ENCODE results near the gene OLFML2B.

Gene OLFML2B

DNA sequence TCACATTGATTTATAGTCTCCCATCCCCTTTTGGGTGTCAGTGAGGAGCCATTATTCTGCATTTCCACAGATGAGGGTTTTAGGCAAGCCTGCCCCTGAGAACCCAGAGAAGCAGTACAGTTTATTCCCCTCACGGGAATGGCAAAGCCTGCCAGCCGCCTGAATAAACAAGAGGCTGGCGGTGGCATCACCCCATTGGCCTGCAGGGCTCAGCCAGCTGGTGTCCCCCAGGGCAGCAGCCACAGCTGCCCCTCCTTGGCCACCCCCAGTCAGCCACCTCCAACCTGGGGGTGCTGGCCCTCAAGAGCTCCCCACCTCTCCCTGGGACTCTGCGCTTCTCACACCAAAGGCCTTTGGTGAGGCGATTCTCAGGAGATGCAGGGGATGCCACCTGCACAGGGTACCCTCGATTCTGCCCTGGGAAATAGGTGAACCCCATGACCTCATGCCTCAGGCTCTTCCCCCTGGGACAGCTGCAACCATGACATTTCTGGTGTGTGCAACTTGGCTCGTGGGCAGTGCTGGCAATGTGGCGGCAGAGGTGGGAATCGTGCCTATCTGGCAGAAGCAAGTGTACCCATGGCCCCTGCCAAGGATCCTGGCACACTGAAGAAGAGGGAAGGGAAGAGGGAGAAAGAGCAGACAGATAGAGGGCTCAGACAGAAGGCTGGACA lies 14.0 kb downstream of the OLFML2B start:
- ATAC-seq (ENCODE audit: low read depth) (no peak), DNase-seq (ENCODE audit: low spot score in 2 of 2) (no peak)
- Mint-ChIP-seq H3K4me3 (no peak overlapping the region), H3K9me3 (peaks cover 5% of the 10 kb centered on the region), H3K27ac (no peak overlapping the region), H3K27me3 (peaks cover 28% of the 10 kb centered on the region), H3K4me1 (no peaks in the 10 kb centered on the region), H3K36me3 (no peaks in the 10 kb centered on the region)

DNA sequence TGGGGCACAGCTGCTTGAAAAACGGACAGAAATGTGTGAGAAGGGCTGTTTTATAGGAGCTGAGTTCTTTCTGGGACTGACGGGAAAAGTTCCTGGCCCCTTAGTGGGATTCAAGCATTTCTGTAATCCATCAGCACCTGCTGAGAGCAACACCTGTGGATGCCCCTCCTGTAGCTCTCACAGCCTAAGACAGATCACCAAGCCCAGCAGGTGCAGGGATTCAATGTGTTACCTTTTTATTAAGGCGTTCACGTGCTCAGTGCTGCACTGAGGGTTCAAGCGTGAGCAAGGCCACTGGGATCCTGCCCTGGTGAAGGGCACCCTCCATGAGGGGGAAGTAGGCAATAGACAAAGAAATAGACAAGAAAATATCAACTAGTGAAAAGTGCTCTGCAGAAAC lies 14.9 kb downstream of the OLFML2B start:
- no peak for DNase-seq (ENCODE audit: low spot score in 2 of 2)
- Mint-ChIP-seq H3K4me3 (no peak overlapping the region), H3K27ac (no peak overlapping the region), H3K9me3 (peaks cover 4% of the 10 kb centered on the region), H3K36me3 (no peaks in the 10 kb centered on the region), H3K27me3 (peaks cover 29% of the 10 kb centered on the region), H3K4me1 (no peaks in the 10 kb centered on the region)
- ATAC-seq (ENCODE audit: low read depth) = no peak

DNA sequence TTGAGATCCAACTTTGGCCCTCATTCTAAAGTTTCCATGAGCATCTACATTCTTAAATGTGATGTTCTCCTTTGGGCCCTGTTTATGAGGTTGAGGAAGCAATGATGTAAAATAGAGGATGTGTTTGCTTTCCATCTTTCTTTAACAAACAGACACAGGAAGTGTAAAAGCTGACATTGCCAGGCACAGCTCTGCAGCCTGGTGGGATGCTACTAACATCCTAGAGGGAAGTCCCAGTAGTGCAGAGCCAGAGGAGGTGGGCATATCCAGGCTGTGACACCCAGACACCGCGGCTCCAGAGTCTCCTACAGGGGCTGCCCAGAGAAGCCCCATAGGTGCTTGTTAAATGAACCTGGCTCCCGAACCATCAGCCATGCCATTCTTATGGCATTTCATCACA lies 16.2 kb downstream of the OLFML2B start:
- Mint-ChIP-seq H3K27ac (no peak overlapping the region), H3K36me3 (no peaks in the 10 kb centered on the region), H3K4me1 (no peaks in the 10 kb centered on the region), H3K9me3 (peaks cover 1% of the 10 kb centered on the region), H3K4me3 (no peak overlapping the region), H3K27me3 (peaks cover 32% of the 10 kb centered on the region)
- no peak for DNase-seq (ENCODE audit: low spot score in 2 of 2)
- ATAC-seq (ENCODE audit: low read depth) = no peak

DNA sequence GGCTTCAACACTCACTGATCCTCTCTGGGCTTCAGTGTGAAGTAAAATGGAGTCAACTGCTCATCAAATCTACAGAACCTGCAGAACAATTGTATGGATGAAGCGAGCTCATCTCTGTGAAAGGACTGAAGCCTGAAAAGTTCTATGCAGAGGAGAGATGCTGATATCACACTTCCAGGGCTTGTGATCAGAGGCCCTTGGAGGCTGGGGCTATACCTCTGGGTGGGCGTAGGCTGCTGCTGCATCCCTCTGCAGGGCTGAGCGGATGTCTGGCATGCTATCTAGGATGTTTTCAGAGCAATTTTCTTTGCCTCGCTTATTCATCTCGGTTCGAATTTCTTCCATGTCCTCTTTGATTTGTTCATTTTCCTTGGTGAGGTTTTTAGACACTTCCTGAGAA lies 17.6 kb downstream of the OLFML2B start:
- DNase-seq (ENCODE audit: low spot score in 2 of 2) (no peak), ATAC-seq (ENCODE audit: low read depth) (no peak)
- H3K36me3 Mint-ChIP-seq = no peaks in the 10 kb centered on the region
- no peaks in the 10 kb centered on the region for H3K9me3 Mint-ChIP-seq
- H3K27ac Mint-ChIP-seq = no peak overlapping the region
- no peaks in the 10 kb centered on the region for H3K4me1 Mint-ChIP-seq
- no peak overlapping the region for H3K4me3 Mint-ChIP-seq
- peaks cover 30% of the 10 kb centered on the region for H3K27me3 Mint-ChIP-seq

DNA sequence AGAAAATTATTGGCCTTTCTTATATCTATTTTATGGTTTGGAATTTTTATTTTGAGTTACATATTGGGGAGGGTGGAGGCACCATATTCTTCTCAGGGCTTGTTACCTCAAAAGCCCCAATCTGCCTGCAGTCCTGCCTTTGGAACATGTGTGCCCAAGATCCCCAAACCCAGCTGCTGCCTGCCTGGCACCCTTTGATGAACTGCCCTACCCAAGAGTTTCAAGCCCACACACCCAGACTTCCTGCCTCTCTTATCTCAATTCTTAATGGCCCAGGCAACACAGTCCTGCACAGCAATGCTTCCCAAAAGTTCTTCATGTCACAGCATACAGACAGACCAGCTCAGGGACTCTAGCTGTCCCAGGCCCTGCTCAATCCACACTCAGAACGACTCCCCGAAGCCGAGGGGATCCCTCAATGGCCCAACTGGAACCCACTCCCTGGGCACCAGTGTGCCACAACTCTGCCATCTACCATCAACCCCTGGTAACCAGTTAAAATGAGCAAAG lies 19.2 kb downstream of the OLFML2B start:
- no peaks in the 10 kb centered on the region for H3K9me3 Mint-ChIP-seq
- no peak for DNase-seq (ENCODE audit: low spot score in 2 of 2)
- peaks cover 20% of the 10 kb centered on the region for H3K27me3 Mint-ChIP-seq
- H3K36me3 Mint-ChIP-seq = no peaks in the 10 kb centered on the region
- H3K27ac Mint-ChIP-seq = no peak overlapping the region
- no peaks in the 10 kb centered on the region for H3K4me1 Mint-ChIP-seq
- ATAC-seq (ENCODE audit: low read depth) = no peak
- no peak overlapping the region for H3K4me3 Mint-ChIP-seq

DNA sequence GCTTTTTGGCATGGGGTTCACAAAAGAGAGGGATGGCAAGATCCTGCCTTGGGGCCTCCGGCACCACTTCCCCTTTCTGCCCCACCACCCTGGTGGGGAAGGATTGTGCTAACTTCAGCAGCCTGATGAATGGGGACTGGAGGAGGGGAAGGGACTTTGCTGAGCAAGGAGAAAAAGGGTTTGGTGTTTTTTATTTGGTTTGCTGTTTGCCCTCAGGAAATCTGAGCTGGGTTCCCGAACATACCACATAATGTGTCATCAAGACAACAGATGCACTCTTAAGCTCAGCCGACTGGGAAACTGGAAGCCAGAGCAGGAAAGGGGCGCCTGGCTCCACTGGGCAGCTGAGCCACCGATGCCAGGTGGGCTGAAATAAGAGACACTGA lies 19.8 kb downstream of the OLFML2B start:
- H3K4me3 Mint-ChIP-seq = no peak overlapping the region
- peaks cover 19% of the 10 kb centered on the region for H3K27me3 Mint-ChIP-seq
- H3K27ac Mint-ChIP-seq = no peak overlapping the region
- H3K4me1 Mint-ChIP-seq = no peaks in the 10 kb centered on the region
- no peaks in the 10 kb centered on the region for H3K36me3 Mint-ChIP-seq
- no peaks in the 10 kb centered on the region for H3K9me3 Mint-ChIP-seq
- no peak for ATAC-seq (ENCODE audit: low read depth)
- DNase-seq (ENCODE audit: low spot score in 2 of 2) = no peak

DNA sequence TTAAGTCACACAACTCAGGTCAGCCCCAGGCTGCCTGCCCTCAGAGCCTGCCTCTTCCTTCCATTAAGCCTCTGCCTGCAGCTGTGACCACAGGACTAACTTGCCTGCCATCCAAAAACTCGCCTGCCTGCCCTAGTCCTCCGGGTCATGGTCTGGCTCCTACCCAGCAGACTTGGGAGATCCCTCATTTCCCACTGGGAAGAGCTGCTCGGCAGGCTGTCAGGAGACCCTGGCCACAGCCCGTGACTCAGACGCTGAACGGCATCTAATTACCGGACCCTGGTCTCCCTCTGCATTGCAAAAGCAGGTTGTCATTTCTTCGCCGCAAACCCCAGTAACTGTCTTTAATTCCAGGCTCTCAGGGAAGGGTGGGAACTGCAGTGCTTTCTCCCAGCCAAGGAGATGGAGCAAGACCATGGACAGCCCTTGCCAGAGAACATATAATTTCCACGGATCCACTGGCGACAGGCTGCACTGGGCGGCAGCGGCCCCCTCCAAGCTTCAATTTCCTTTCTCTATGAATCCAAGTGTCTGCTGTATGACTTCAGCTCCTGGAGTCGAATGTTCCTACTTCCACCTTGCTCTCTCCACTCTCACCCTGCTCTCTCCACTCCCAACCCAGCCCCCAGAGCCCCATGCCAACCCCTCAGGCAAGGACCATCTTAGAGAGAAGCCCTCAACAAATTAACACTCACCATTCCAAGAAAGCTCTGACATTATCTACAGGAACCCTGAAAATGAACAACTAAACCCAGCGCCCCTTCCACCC lies 20.4 kb downstream of the OLFML2B start:
- no peak for DNase-seq (ENCODE audit: low spot score in 2 of 2)
- Mint-ChIP-seq H3K27me3 (peaks cover 19% of the 10 kb centered on the region), H3K36me3 (no peaks in the 10 kb centered on the region), H3K9me3 (no peaks in the 10 kb centered on the region), H3K4me1 (no peaks in the 10 kb centered on the region), H3K27ac (no peak overlapping the region), H3K4me3 (no peak overlapping the region)
- ATAC-seq (ENCODE audit: low read depth) = no peak

DNA sequence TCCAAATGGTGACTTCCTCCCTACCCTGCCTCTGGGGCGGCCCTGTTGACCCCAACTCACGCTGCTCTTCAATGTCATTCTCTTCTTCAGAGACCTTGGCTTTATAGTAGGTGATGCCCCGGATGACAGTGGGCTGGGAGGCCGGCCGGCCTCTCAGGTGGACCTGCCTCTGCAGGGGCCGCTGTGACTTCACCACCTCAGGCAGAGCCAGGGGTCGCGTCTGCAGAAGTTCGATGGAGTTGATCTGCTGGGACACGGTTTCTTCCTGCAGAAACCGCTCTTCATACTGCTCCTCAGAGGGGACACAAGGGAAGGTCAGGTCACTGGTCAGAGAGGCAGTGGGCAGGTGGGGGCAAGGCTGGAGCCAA lies 23.6 kb downstream of the OLFML2B start:
- no peaks in the 10 kb centered on the region for H3K9me3 Mint-ChIP-seq
- no peak for ATAC-seq (ENCODE audit: low read depth)
- H3K36me3 Mint-ChIP-seq = no peaks in the 10 kb centered on the region
- H3K4me1 Mint-ChIP-seq = no peaks in the 10 kb centered on the region
- no peak for DNase-seq (ENCODE audit: low spot score in 2 of 2)
- H3K27ac Mint-ChIP-seq = no peak overlapping the region
- H3K4me3 Mint-ChIP-seq = no peak overlapping the region
- H3K27me3 Mint-ChIP-seq = peaks cover 15% of the 10 kb centered on the region

DNA sequence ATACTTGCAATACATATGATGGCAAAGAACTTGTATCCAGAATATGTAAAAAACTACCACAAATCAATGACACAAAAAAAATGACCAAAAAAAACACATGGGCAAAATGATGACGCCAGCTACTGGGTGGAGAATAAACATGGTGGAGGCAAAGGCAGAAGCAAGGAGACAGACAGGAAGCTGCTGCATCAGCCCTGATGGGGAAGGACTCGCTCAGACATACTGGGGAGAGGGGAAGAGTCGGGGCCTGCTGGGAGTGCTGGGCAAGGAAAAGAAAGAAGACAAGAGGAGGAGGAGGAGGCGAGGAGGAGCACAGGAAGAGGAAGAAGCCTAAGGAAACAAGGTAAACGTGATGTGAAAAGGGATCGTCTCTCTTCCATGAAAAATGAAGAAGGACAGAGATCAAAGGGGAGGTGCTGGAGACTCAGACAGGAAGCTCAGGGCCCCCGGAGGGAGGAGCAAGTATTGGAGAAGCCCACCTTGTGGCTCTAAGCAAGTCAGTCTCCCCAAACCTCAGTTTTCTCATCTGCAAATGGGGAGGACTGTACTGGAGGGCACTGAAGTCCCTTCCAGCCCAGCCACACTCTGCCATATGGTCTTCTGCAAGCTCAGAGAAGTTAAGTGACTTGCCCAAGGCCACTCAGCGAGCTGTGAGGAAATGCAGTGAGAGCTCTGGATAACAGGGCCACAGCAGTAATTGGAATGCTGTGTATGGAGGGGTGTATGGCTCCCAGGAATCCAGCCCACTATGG lies 24.2 kb downstream of the OLFML2B start:
- DNase-seq (ENCODE audit: low spot score in 2 of 2) (no peak), ATAC-seq (ENCODE audit: low read depth) (no peak)
- no peak overlapping the region for H3K4me3 Mint-ChIP-seq
- H3K27ac Mint-ChIP-seq = no peak overlapping the region
- no peaks in the 10 kb centered on the region for H3K9me3 Mint-ChIP-seq
- H3K27me3 Mint-ChIP-seq = peaks cover 10% of the 10 kb centered on the region
- H3K36me3 Mint-ChIP-seq = no peaks in the 10 kb centered on the region
- H3K4me1 Mint-ChIP-seq = no peaks in the 10 kb centered on the region

DNA sequence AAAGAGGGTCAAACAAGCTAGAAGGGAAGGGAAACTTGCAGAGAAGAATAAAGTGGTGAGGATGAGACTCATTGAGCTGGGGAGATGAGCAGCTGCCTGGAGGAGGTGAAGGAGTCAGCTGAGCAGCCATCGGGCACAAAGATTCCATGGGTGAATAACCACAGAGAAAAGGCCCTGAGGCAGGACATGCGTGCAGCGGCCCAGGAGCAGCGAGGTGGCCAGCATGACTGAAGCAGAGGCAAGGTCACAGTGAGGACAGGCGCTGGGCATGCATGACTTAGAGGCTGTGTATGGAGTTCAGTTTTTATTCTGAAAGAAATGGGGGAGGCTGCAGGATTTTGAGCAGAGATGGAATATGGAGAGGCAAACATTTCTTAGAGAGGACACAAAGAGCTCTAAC lies 24.9 kb downstream of the OLFML2B start:
- Mint-ChIP-seq H3K27ac (no peak overlapping the region), H3K4me3 (no peak overlapping the region), H3K27me3 (peaks cover 10% of the 10 kb centered on the region), H3K9me3 (no peaks in the 10 kb centered on the region), H3K4me1 (no peaks in the 10 kb centered on the region), H3K36me3 (no peaks in the 10 kb centered on the region)
- DNase-seq (ENCODE audit: low spot score in 2 of 2) (no peak), ATAC-seq (ENCODE audit: low read depth) (no peak)

DNA sequence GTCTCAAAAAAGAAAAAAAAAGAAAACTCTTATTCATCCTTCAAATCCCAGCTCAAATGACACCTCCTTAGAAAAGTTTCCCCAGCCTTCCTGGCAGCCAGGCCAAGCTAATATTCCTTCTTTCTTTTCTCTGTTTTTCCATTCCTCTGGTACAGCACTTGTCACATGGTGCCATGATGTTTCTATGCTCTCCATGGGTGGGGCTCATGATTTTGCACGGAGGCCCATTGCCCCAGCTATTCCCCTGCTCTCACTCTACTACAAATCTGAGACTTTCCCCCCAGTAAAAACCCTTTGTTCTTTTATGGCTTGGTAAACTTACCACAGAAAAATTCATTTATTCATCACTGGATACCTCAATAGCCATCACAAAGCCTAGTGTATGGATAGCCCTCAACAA lies 26.5 kb downstream of the OLFML2B start:
- Mint-ChIP-seq H3K36me3 (no peaks in the 10 kb centered on the region), H3K4me3 (no peak overlapping the region), H3K9me3 (no peaks in the 10 kb centered on the region), H3K4me1 (no peaks in the 10 kb centered on the region), H3K27ac (no peak overlapping the region), H3K27me3 (peaks cover 10% of the 10 kb centered on the region)
- no peak for DNase-seq (ENCODE audit: low spot score in 2 of 2)
- no peak for ATAC-seq (ENCODE audit: low read depth)

DNA sequence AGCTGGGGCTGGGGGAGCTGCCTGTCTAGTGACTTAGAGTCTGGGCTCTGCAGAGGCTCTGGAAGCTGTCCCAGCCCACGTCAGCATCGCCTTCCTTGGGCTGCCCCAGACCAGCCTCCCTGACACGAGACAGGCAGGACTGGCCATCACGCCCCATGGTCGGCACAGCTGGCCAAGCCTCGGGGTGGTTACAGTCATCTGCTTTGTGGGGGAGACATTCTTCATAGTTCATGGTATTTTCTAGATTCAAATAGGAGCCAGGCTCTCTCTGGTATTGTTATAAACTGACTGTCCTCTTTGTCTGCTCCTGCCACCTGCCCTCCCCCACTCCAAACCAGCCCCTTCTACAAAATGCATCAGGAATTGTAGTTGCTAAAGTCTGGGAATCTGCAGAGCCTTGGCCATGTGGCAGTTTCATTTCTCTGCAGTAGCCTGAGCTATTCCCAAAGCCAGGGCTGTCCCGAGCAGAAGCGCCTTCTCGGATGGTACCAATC lies 29.4 kb downstream of the OLFML2B start:
- no peaks in the 10 kb centered on the region for H3K36me3 Mint-ChIP-seq
- ATAC-seq (ENCODE audit: low read depth) (no peak), DNase-seq (ENCODE audit: low spot score in 2 of 2) (no peak)
- H3K9me3 Mint-ChIP-seq = no peaks in the 10 kb centered on the region
- no peak overlapping the region for H3K4me3 Mint-ChIP-seq
- H3K4me1 Mint-ChIP-seq = no peaks in the 10 kb centered on the region
- H3K27me3 Mint-ChIP-seq = peaks cover 14% of the 10 kb centered on the region
- no peak overlapping the region for H3K27ac Mint-ChIP-seq

DNA sequence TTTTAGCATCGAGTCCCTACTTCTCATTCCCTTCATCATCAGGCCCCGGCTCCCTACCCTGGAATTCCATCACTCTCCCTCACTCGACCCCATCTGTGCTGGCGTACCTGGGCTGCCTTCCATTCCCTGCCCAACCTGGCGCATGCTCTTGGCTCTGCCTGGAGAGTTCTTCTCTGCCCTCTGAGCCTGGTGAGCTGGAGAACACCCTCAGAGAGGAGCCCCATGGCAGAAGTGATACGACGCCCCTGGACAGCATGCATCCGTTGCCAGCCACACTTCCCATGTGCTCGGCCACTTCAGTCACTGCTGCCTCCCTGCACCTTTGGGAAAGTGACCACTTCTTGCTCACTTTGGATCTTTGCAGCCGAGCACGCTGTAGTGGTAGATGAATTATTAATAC lies 30.1 kb downstream of the OLFML2B start:
- H3K4me3 Mint-ChIP-seq = no peak overlapping the region
- DNase-seq (ENCODE audit: low spot score in 2 of 2) (no peak), ATAC-seq (ENCODE audit: low read depth) (no peak)
- peaks cover 20% of the 10 kb centered on the region for H3K27me3 Mint-ChIP-seq
- no peaks in the 10 kb centered on the region for H3K36me3 Mint-ChIP-seq
- H3K9me3 Mint-ChIP-seq = peaks cover under 1% of the 10 kb centered on the region
- H3K4me1 Mint-ChIP-seq = no peaks in the 10 kb centered on the region
- no peak overlapping the region for H3K27ac Mint-ChIP-seq

DNA sequence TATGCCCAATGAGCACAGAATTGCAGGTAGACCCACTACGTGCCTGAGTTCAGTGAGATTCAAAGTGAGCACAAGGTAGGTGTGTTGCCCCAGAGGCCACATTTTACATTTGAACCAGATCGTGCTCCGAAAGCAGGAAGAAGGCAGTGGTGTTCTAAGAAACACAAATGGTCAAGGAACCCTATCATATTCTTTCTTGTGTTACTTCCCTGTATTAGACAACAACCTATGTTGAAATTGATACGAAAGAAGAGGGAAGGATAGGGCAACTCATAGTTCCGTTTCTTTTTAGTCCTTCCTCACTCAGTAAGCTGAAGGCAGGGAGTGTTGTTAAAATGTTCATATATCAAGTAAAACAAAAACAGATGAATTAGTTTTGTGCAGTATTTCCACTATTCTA lies 33.9 kb downstream of the OLFML2B start:
- Mint-ChIP-seq H3K27me3 (peaks cover 22% of the 10 kb centered on the region), H3K4me1 (no peaks in the 10 kb centered on the region), H3K9me3 (peaks cover 5% of the 10 kb centered on the region), H3K36me3 (no peaks in the 10 kb centered on the region), H3K27ac (no peak overlapping the region), H3K4me3 (no peak overlapping the region)
- ATAC-seq (ENCODE audit: low read depth) (no peak), DNase-seq (ENCODE audit: low spot score in 2 of 2) (no peak)
